ENCODE measurements around the gene TMBIM6. TPM values are rescaled to one million over a fixed set of nuclear protein-coding genes. Genes with fewer than 3 reads are reported as not detected.

The TMBIM6 gene
- polyA plus RNA-seq, 1 experiment, result 771 TPM

GRCh38 chr12:49794021-49794420 lies 52.7 kb downstream of the TMBIM6 start:
- CTCF ChIA-PET, result no interaction called here
- no peak overlapping the region for H3K4me3 ChIP-seq (ENCODE audit: low read depth, low read length)
- DNase-seq (ENCODE audit: low read depth), result no peak
- TF ChIP-seq, protein P1, sequence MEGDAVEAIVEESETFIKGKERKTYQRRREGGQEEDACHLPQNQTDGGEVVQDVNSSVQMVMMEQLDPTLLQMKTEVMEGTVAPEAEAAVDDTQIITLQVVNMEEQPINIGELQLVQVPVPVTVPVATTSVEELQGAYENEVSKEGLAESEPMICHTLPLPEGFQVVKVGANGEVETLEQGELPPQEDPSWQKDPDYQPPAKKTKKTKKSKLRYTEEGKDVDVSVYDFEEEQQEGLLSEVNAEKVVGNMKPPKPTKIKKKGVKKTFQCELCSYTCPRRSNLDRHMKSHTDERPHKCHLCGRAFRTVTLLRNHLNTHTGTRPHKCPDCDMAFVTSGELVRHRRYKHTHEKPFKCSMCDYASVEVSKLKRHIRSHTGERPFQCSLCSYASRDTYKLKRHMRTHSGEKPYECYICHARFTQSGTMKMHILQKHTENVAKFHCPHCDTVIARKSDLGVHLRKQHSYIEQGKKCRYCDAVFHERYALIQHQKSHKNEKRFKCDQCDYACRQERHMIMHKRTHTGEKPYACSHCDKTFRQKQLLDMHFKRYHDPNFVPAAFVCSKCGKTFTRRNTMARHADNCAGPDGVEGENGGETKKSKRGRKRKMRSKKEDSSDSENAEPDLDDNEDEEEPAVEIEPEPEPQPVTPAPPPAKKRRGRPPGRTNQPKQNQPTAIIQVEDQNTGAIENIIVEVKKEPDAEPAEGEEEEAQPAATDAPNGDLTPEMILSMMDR (IDR thresholded peaks at IDR 0.05; ENCODE audit: insufficient read depth, low read depth, low read length), result no peak
- peaks cover 43% of the 10 kb centered on the region for H3K36me3 ChIP-seq (ENCODE audit: control insufficient read depth, insufficient read depth, low read length)
- H3K27me3 ChIP-seq (ENCODE audit: control insufficient read depth, insufficient read depth, low read length), result no peaks in the 10 kb centered on the region
- POLR2A ChIA-PET, result no interaction called here

GRCh38 chr12:49794811-49795653 lies 53.7 kb downstream of the TMBIM6 start:
- DNase-seq (ENCODE audit: low read depth), result no peak
- TF ChIP-seq, protein P1 (IDR thresholded peaks at IDR 0.05; ENCODE audit: insufficient read depth, low read depth, low read length), result no peak
- POLR2A ChIA-PET, result no interaction called here
- Histone ChIP-seq H3K36me3 (ENCODE audit: control insufficient read depth, insufficient read depth, low read length) (peaks cover 41% of the 10 kb centered on the region), H3K27me3 (ENCODE audit: control insufficient read depth, insufficient read depth, low read length) (no peaks in the 10 kb centered on the region), H3K4me3 (ENCODE audit: low read depth, low read length) (no peak overlapping the region)
- CTCF ChIA-PET, result interaction anchor here (0.7 to 2.6 kb wide), 4 partner anchors 17 to 44 kb away, joined by 3 to 14 read pairs (median 5); no protein-coding TSS in a partner anchor

DNA sequence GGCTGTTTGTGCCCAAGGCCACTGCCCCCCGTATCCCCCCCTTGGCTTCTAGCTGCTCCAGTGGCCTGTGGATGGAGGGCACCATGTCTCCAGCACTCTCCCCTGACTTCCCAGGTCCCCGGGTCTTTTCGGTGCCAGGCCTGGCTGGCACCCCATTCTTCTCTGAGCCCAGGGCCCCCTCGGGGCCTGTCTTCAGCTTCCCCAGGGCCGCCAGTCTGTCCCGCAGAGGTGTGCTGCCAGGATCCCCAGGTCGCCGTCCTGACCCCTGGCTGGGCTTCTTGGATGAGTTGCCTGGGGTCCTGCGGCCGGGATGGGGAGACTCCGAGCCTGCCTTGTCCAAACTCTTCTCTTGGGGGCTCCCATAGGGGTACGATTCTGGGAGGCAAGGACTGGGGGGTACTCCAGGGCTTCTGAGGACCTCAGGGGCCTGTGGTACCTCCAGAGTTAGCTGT lies 54.3 kb downstream of the TMBIM6 start:
- Histone ChIP-seq H3K36me3 (ENCODE audit: control insufficient read depth, insufficient read depth, low read length) (peaks cover 44% of the 10 kb centered on the region), H3K27me3 (ENCODE audit: control insufficient read depth, insufficient read depth, low read length) (no peaks in the 10 kb centered on the region), H3K4me3 (ENCODE audit: low read depth, low read length) (no peak overlapping the region)
- DNase-seq (ENCODE audit: low read depth), result no peak
- ChIA-PET POLR2A (no interaction called here), CTCF (interaction anchor here (0.7 to 2.6 kb wide), 5 partner anchors 11 to 43 kb away, joined by 3 to 14 read pairs (median 4); no protein-coding TSS in a partner anchor)
- TF ChIP-seq, protein P1 (IDR thresholded peaks at IDR 0.05; ENCODE audit: insufficient read depth, low read depth, low read length), result no peak

- ChIA-PET POLR2A (no interaction called here), CTCF (interaction anchor here (1.1 to 2.6 kb wide), 4 partner anchors 11 to 43 kb away, joined by 3 to 14 read pairs (median 6); no protein-coding TSS in a partner anchor)
- Histone ChIP-seq H3K27me3 (ENCODE audit: control insufficient read depth, insufficient read depth, low read length) (no peaks in the 10 kb centered on the region), H3K36me3 (ENCODE audit: control insufficient read depth, insufficient read depth, low read length) (peaks cover 49% of the 10 kb centered on the region), H3K4me3 (ENCODE audit: low read depth, low read length) (no peak overlapping the region)
- TF ChIP-seq, protein P1 (IDR thresholded peaks at IDR 0.05; ENCODE audit: insufficient read depth, low read depth, low read length), result no peak
- DNase-seq (ENCODE audit: low read depth), result no peak
These were observed 54.8 kb downstream of the TMBIM6 start for GRCh38 chr12:49796155-49796554.

GRCh38 chr12:49796606-49797448 lies 55.5 kb downstream of the TMBIM6 start:
- no peak for DNase-seq (ENCODE audit: low read depth)
- Histone ChIP-seq H3K4me3 (ENCODE audit: low read depth, low read length) (no peak overlapping the region), H3K36me3 (ENCODE audit: control insufficient read depth, insufficient read depth, low read length) (peaks cover 50% of the 10 kb centered on the region), H3K27me3 (ENCODE audit: control insufficient read depth, insufficient read depth, low read length) (no peaks in the 10 kb centered on the region)
- POLR2A ChIA-PET, result no interaction called here
- CTCF ChIA-PET, result interaction anchor here (0.8 to 2.6 kb wide), 5 partner anchors 10 to 45 kb away, joined by 4 to 14 read pairs (median 4); no protein-coding TSS in a partner anchor
- TF ChIP-seq, protein P1 (IDR thresholded peaks at IDR 0.05; ENCODE audit: insufficient read depth, low read depth, low read length), result no peak

All from BJ (cell line).